HL-60 (cell line): Measurements from ENCODE around the gene ST6GALNAC4.

Source experiments
- GABPA ChIP-seq: IDR thresholded peaks from 2 replicates; pipeline ENCODE4 v1.6.1; 2012; ENCODE audit warnings: low read depth
- POLR2AphosphoS5 ChIP-seq: IDR thresholded peaks from 2 replicates; pipeline ENCODE4 v1.6.1; 2012; ENCODE audit warnings: low read depth
- TF ChIP-seq, protein P1 (sequence below): IDR thresholded peaks from one replicate; pipeline ENCODE4 v1.5.1; 2011; ENCODE audit warnings: low read length, control low read depth, inconsistent platforms; ENCODE audit not compliant: insufficient read depth

GRCh38 chr9:127919253-127919815 lies 2.5 kb upstream of the ST6GALNAC4 start:
- TF ChIP-seq, protein P1, sequence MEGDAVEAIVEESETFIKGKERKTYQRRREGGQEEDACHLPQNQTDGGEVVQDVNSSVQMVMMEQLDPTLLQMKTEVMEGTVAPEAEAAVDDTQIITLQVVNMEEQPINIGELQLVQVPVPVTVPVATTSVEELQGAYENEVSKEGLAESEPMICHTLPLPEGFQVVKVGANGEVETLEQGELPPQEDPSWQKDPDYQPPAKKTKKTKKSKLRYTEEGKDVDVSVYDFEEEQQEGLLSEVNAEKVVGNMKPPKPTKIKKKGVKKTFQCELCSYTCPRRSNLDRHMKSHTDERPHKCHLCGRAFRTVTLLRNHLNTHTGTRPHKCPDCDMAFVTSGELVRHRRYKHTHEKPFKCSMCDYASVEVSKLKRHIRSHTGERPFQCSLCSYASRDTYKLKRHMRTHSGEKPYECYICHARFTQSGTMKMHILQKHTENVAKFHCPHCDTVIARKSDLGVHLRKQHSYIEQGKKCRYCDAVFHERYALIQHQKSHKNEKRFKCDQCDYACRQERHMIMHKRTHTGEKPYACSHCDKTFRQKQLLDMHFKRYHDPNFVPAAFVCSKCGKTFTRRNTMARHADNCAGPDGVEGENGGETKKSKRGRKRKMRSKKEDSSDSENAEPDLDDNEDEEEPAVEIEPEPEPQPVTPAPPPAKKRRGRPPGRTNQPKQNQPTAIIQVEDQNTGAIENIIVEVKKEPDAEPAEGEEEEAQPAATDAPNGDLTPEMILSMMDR = no peak
- peak; percentile 65; the same call in 1 of the 2 replicates for TF ChIP-seq POLR2AphosphoS5
- no peak for TF ChIP-seq GABPA
